ENCODE data around the gene APOD.
A peak's percentile ranks its signal among the peaks of the same experiment; 100 is the strongest.
"Not testable (repeated sequence)": the region's sequence is repeated elsewhere in the genome, so short reads cannot be mapped to it uniquely, and the experiment has no call there.

The APOD gene

GRCh38 chr3:195622523-195623170 lies 38.9 kb upstream of the APOD start:
- peaks cover 14% of the 10 kb centered on the region for H3K4me1 Mint-ChIP-seq (ENCODE audit: low read depth)
- not testable (repeated sequence) for H3K36me3 Mint-ChIP-seq (ENCODE audit: low read depth); H3K9me3 Mint-ChIP-seq; H3K4me3 Mint-ChIP-seq; H3K27me3 Mint-ChIP-seq; H3K27ac Mint-ChIP-seq

GRCh38 chr3:195622012-195622411 lies 38.3 kb upstream of the APOD start:
- H3K9me3 Mint-ChIP-seq; H3K27ac Mint-ChIP-seq; H3K4me3 Mint-ChIP-seq; H3K4me1 Mint-ChIP-seq (ENCODE audit: low read depth); H3K27me3 Mint-ChIP-seq; H3K36me3 Mint-ChIP-seq (ENCODE audit: low read depth): not testable (repeated sequence)

- H3K27ac Mint-ChIP-seq; H3K36me3 Mint-ChIP-seq (ENCODE audit: low read depth); H3K4me3 Mint-ChIP-seq; H3K27me3 Mint-ChIP-seq; H3K4me1 Mint-ChIP-seq (ENCODE audit: low read depth); H3K9me3 Mint-ChIP-seq: not testable (repeated sequence)
These were observed 37.4 kb upstream of the APOD start for GRCh38 chr3:195621095-195621494.

- not testable (repeated sequence) for H3K4me3 Mint-ChIP-seq; H3K9me3 Mint-ChIP-seq; H3K36me3 Mint-ChIP-seq (ENCODE audit: low read depth); H3K27ac Mint-ChIP-seq; H3K27me3 Mint-ChIP-seq; H3K4me1 Mint-ChIP-seq (ENCODE audit: low read depth)
These were observed 36.7 kb upstream of the APOD start for GRCh38 chr3:195620476-195620875.

DNA sequence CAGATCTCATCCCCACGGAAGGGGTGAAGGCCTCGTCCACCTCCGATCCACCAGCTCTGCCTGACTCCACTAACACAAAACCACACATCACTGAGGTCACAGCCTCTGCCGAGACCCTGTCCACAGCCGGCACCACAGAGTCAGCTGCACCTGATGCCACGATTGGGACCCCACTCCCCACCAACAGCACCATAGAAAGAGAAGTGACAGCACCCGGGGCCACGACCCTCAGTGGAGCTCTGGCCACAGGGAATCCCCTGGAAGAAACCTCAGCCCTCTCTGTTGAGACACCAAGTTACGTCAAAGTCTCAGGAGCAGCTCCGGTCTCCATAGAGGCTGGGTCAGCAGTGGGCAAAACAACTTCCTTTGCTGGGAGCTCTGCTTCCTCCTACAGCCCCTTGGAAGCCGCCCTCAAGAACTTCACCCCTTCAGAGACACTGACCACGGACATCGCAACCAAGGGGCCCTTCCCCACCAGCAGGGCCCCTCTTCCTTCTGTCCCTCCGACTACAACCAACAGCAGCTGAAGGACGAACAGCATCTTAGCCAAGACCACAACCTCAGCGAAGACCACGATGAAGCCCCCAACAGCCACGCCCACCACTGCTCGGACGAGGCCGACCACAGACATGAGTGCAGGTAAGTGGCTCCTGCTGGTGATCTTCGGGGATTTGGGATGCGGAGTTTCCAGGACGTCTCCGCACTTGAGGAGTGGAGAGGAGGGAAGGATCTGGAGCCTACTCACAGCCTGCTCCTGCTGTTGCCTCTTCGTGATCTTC lies 36.0 kb upstream of the APOD start:
- not testable (repeated sequence) for H3K27ac Mint-ChIP-seq; H3K9me3 Mint-ChIP-seq; H3K4me1 Mint-ChIP-seq (ENCODE audit: low read depth); H3K4me3 Mint-ChIP-seq; H3K36me3 Mint-ChIP-seq (ENCODE audit: low read depth); H3K27me3 Mint-ChIP-seq

GRCh38 chr3:195617784-195618659 lies 34.3 kb upstream of the APOD start:
- not testable (repeated sequence) for H3K27me3 Mint-ChIP-seq; H3K9me3 Mint-ChIP-seq; H3K27ac Mint-ChIP-seq; H3K36me3 Mint-ChIP-seq (ENCODE audit: low read depth); H3K4me3 Mint-ChIP-seq
- peaks cover 21% of the 10 kb centered on the region for H3K4me1 Mint-ChIP-seq (ENCODE audit: low read depth)

DNA sequence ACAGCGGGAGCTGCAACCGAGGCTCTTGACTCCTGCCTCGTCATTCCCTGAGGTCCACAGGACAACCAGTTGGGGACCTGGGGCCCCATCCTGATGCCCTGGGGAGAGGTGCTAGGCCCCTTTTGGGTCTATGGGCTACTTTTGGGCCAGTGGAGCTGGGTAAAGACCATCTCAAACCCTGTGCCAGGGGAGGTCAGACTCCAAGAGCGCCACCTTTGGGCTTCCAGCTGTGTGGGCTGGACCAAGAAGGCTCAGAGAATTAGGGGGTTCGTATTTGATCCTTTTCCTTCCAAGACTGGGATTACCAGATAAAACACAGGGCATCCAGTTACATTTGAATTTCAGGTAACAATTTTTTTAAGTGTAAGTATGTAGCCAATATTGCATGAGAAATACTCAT lies 33.4 kb upstream of the APOD start:
- not testable (repeated sequence) for H3K9me3 Mint-ChIP-seq; H3K36me3 Mint-ChIP-seq (ENCODE audit: low read depth); H3K27ac Mint-ChIP-seq; H3K4me3 Mint-ChIP-seq; H3K27me3 Mint-ChIP-seq
- H3K4me1 Mint-ChIP-seq (ENCODE audit: low read depth), result peaks cover 25% of the 10 kb centered on the region

- H3K36me3 Mint-ChIP-seq (ENCODE audit: low read depth), result no peaks in the 10 kb centered on the region
- H3K4me1 Mint-ChIP-seq (ENCODE audit: low read depth), result peaks cover 25% of the 10 kb centered on the region
- H3K27ac Mint-ChIP-seq, result no peak overlapping the region
- no peak overlapping the region for H3K4me3 Mint-ChIP-seq
- no peaks in the 10 kb centered on the region for H3K27me3 Mint-ChIP-seq
- H3K9me3 Mint-ChIP-seq, result no peaks in the 10 kb centered on the region
These were observed 32.9 kb upstream of the APOD start for GRCh38 chr3:195616681-195617080.

- H3K9me3 Mint-ChIP-seq; H3K4me3 Mint-ChIP-seq; H3K36me3 Mint-ChIP-seq (ENCODE audit: low read depth); H3K27ac Mint-ChIP-seq; H3K27me3 Mint-ChIP-seq: not testable (repeated sequence)
- peaks cover 22% of the 10 kb centered on the region for H3K4me1 Mint-ChIP-seq (ENCODE audit: low read depth)
These were observed 32.3 kb upstream of the APOD start for GRCh38 chr3:195615952-195616537.

DNA sequence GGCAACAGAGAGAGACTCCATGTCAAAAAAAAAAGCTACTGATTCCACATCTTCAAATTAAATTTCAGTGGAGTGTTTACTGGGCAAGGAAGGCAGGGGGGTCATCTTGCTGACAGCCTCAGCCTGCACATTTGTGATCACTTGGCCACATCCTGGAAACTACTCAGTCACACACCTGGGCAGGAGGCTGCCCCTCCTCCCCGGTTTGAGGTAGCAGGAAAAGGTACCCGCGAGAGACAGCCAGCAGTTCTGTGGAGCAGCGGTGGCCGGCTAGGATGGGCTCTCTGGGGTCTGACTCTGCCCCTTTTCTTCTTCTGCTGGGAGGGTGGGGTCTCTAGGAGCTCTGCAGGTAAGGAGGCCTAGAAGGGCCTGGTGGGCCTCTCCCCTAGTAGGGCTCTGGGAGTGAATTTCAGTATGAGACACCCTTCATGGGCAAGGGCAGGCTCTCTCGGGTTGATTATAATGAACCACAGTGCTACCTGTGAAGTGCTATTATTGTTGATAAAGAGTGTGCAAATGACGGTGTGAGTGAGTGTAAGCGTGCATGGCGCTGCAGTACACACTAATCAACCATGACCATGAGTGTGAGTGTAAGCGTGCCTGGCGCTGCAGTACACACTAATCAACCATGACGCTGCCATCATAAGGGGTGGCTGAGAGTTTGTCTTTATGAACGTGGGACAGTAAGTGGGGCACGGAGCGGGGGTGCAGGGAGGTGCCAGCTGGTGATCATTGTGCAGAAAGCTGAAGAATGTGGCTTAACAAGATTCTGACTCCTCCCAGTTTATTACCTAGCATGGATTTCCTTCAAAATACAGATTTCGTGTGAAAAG lies 31.1 kb upstream of the APOD start:
- not testable (repeated sequence) for H3K4me3 Mint-ChIP-seq; H3K36me3 Mint-ChIP-seq (ENCODE audit: low read depth); H3K9me3 Mint-ChIP-seq; H3K27me3 Mint-ChIP-seq
- peaks cover 28% of the 10 kb centered on the region for H3K4me1 Mint-ChIP-seq (ENCODE audit: low read depth)
- peak overlapping the region; percentile 33 for H3K27ac Mint-ChIP-seq

DNA sequence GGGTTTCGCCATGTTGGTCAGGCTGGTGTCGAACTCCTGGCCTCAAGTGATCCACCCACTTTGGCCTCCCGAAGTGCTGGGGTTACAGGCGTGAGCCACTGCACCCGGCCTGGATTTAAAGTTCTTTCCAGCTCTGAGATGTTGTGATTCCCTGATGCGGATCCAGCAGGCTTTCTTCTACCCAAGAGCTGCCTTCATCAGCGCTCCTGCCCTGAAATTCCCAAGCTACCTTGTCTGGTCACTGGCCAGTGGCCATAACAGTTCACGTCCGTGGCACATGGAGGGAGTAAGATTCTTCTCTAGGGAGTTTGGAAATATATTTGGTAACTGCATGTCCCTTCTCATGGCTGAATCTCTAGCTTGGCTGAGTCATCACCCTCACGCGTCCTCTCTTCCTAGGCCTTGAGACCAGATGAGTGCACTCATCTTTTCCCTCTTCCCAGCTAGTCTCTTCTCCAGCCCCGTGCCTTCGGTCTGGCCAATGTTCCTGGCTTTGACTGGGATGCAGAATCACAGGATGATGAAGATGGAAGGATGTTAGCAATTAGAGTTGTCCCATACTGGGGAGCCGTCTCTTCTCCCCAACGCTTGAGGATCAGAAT lies 29.8 kb upstream of the APOD start:
- Mint-ChIP-seq H3K4me3 (no peak overlapping the region), H3K9me3 (peaks cover 6% of the 10 kb centered on the region), H3K27ac (peak overlapping the region; percentile 29), H3K36me3 (ENCODE audit: low read depth) (peaks cover 5% of the 10 kb centered on the region), H3K4me1 (ENCODE audit: low read depth) (peaks cover 41% of the 10 kb centered on the region), H3K27me3 (no peaks in the 10 kb centered on the region)

DNA sequence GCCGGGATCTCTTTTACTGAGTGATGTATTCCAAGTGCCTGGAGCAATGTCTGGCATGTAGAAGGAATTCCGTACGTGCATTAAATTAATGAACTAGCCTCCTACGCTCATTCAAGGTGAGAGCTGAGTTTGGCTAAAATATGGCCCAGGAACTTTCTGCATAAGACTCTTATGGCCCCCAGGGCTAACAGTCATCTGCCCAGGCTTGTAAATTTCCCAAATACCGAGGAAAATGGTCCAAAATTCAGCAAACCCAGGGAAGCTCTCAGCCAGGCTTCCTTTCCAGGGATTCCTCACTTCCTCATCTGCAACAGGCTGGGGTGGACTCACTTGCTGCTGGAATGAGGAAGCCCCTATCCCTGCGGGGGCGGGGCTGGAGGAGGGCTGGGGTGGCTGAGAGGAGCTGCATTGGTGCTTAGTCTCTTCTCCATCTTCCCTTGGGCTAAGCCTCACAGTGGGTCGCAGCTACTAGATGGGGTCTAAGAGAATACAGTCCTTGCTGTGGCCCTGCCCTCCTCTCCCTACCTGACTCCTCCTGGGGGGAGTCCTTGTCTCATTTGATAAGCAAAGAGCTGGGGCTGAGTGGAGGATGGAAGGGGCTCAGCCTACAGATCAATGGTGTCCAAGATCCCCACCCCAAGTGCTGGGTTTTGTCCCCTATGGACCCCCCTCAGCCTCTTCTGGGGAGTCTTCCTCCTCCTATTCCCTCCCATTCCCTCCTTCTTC lies 28.5 kb upstream of the APOD start:
- Mint-ChIP-seq H3K4me1 (ENCODE audit: low read depth) (peaks cover 47% of the 10 kb centered on the region), H3K27ac (no peak overlapping the region), H3K4me3 (no peak overlapping the region), H3K36me3 (ENCODE audit: low read depth) (peaks cover 9% of the 10 kb centered on the region), H3K27me3 (no peaks in the 10 kb centered on the region), H3K9me3 (peaks cover 10% of the 10 kb centered on the region)

DNA sequence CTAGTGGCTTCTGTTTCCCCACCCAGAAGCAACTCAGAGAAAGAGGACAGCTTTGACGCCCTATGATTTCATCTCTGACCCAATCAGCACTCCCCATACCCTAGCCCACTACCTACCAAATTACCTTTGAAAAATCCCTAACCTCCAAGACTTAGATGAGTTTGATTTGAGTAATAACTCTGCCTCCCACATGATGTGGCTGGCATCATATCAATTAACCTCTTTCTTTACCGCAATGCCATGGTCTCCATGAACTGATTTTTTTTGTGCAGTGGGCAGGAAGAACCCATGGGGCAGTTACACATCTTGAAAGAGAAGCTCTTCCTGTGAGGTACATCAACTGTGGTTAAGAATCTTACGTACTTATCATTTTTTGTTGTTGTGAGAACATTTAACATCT lies 25.5 kb upstream of the APOD start:
- peak overlapping the region; percentile 77 for H3K27ac Mint-ChIP-seq
- peaks cover 16% of the 10 kb centered on the region for H3K9me3 Mint-ChIP-seq
- peaks cover 13% of the 10 kb centered on the region for H3K36me3 Mint-ChIP-seq (ENCODE audit: low read depth)
- no peaks in the 10 kb centered on the region for H3K27me3 Mint-ChIP-seq
- peak overlapping the region; percentile 57 for H3K4me3 Mint-ChIP-seq
- H3K4me1 Mint-ChIP-seq (ENCODE audit: low read depth), result peaks cover 38% of the 10 kb centered on the region

DNA sequence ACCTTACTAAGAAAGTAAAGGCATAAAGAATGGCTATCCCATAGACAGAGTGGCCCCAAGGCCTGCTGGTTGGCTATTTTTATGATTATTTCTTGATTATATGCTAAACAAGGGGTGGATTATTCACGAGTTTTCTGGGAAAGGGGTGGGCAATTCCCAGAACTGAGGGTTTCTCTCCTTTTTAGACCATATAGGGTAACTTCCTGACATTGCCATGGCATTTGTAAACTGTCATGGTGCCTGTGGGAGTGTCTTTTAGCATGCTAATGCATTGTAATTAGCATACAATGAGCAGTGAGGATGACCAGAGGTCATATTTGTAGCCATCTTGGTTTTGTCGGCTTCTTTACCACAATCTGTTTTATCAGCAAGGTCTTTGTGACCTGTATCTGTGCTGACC lies 18.0 kb upstream of the APOD start:
- not testable (repeated sequence) for H3K9me3 Mint-ChIP-seq; H3K4me1 Mint-ChIP-seq (ENCODE audit: low read depth); H3K27me3 Mint-ChIP-seq

More for the DNA sequence above, 18.0 kb upstream of the APOD start:
- not testable (repeated sequence) for H3K27ac Mint-ChIP-seq; H3K36me3 Mint-ChIP-seq (ENCODE audit: low read depth); H3K4me3 Mint-ChIP-seq

Data from stimulated activated naive CD8-positive, alpha-beta T cell treated with anti-CD3 and anti-CD28 coated beads, Interleukin-15, Interleukin-2, amounts not matched to agents 100 ng/mL and 50 ng/mL, for 24 hours (primary cell).